GM21367 (cell line): ENCODE data around the gene EREG.

Experiments used
- ATAC-seq: cut with Tn5 transposase; IDR thresholded peaks from one replicate; pipeline ENCODE4 v1.9.1; 2021; ENCODE audit not compliant: unreplicated experiment

Gene EREG

GRCh38 chr4:74423104-74423503, 58.2 kb downstream of the EREG start:
- ATAC-seq = no peak

- ATAC-seq = no peak
Observed at GRCh38 chr4:74424111-74424510, 59.2 kb downstream of the EREG start.

GRCh38 chr4:74426101-74426500, 61.2 kb downstream of the EREG start:
- no peak for ATAC-seq

- ATAC-seq = no peak
Observed at GRCh38 chr4:74428276-74428675, 63.3 kb downstream of the EREG start.

GRCh38 chr4:74431113-74431826, 66.3 kb downstream of the EREG start:
- ATAC-seq = peak; percentile 49

- ATAC-seq = no peak
Observed at GRCh38 chr4:74433043-74433442, 68.1 kb downstream of the EREG start.

GRCh38 chr4:74433541-74434172, 68.7 kb downstream of the EREG start:
- no peak for ATAC-seq

GRCh38 chr4:74435296-74435695, 70.4 kb downstream of the EREG start:
- ATAC-seq = no peak

- no peak for ATAC-seq
Observed at GRCh38 chr4:74437866-74438265, 72.9 kb downstream of the EREG start.
